GM19025 (cell line): ENCODE data around the gene PRSS1.
"Not testable (repeated sequence)": the region's sequence is repeated elsewhere in the genome, so short reads cannot be mapped to it uniquely, and the experiment has no call there.

Source experiments
- ATAC-seq: cut with Tn5 transposase; IDR thresholded peaks from one replicate; pipeline ENCODE4 v1.9.1; 2021; ENCODE audit warnings: mild to moderate bottlenecking, low read depth, moderate library complexity; ENCODE audit not compliant: unreplicated experiment

The PRSS1 gene

DNA sequence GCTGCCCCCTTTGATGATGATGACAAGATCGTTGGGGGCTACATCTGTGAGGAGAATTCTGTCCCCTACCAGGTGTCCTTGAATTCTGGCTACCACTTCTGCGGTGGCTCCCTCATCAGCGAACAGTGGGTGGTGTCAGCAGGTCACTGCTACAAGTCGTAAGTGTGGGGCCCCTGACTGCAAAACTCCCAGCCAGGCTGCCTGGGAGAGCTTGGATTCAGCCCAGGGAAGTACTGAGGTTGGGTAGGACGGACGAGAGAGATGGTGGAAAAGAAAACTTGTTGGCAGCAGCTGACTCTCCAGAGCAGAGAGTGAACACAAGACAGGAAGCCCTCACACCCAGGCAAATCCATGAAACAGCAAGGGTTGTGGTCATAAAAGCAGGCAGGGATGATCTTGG lies 22.8 kb downstream of the PRSS1 start:
- ATAC-seq: no peak

GRCh38 chr7:142772673-142773072 lies 23.4 kb downstream of the PRSS1 start:
- no peak for ATAC-seq

DNA sequence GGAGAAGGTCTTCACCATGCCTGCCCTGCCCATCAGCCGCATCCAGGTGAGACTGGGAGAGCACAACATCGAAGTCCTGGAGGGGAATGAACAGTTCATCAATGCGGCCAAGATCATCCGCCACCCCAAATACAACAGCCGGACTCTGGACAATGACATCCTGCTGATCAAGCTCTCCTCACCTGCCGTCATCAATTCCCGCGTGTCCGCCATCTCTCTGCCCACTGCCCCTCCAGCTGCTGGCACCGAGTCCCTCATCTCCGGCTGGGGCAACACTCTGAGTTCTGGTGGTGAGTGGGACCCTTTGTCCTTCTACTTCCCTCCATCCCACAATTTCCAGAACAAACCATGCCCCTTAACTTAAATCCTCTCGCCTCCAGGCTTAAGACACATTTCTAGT lies 24.0 kb downstream of the PRSS1 start:
- ATAC-seq: no peak

DNA sequence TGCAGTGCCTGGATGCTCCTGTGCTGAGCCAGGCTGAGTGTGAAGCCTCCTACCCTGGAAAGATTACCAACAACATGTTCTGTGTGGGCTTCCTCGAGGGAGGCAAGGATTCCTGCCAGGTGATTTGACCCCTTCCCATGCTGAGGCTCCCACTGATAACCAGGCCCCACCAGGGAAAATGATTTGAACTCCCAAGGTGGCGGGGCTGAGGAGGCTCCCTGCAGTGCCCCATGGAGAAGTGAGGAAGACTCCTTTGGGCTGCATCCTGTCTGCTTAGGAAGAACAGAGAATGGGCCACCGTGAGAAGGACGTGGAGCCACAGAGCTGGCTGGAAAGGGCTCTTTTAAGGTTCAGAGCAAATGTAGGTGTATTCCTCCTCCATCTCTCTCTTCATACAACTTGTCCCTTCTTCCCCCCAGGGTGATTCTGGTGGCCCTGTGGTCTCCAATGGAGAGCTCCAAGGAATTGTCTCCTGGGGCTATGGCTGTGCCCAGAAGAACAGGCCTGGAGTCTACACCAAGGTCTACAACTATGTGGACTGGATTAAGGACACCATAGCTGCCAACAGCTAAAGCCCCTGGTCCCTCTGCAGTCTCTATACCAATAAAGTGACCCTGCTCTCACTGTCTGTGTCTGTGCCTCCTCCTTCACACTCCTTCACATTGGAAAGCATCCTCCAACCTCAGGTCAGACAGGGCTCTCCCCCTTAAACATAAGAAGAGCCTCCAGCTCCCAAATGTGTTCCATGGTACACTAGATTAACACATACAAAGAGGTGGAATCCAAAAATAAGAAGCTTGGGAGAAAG lies 24.9 kb downstream of the PRSS1 start:
- ATAC-seq: no peak

DNA sequence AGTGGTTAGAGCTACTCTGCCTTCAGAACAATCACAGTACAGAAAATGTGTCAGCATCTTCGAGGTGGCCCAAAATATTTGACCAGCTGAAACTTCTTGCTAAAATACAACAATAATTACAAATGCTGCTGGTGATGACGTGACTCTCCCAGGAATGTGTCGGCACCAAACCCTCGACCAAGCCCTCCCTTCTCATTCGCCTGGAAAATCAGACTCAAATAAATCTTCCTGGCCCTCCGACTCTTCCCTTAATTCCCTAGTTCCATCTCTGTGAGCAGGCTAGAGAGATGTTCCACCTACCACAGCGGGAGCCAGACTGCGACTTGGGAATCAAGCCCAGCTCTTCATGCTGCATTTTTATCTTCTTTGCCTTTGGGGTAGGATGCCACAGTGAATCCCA lies 25.6 kb downstream of the PRSS1 start:
- ATAC-seq: no peak

DNA sequence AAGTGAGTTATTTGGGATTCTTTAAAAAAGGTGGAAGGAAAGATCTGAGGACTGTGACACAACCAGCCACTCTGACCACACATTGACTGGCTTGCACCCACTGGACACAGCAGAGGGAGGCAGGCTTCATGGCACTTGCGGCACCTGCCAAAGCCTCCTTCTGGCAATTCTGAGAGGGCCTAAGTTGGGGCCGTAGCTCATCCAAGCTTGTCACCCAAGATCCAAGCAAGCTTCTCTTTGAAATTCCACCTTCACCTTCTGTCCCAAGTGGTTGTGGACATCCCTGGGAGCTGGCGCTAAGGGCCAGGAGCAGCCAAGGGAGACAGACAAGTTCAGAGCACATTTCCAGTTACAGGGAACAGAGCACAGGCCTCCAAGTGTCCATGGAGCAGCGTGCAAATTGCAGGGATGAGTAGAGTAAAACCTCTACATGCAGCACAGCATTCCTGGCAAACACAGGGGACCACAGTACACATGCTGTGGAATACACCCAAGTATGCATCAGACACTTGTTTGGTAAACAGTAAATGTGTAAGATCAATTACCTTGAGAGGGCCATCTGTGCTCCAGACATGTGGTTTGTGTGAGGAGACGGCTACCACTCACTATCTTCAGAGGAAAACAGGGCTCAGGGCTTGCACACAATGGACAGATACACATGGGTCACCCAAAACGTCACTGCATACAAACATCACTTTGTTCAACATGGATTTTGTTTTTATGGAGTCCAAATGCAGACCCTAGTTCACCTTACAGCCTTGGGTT lies 26.3 kb downstream of the PRSS1 start:
- not testable (repeated sequence) for ATAC-seq

DNA sequence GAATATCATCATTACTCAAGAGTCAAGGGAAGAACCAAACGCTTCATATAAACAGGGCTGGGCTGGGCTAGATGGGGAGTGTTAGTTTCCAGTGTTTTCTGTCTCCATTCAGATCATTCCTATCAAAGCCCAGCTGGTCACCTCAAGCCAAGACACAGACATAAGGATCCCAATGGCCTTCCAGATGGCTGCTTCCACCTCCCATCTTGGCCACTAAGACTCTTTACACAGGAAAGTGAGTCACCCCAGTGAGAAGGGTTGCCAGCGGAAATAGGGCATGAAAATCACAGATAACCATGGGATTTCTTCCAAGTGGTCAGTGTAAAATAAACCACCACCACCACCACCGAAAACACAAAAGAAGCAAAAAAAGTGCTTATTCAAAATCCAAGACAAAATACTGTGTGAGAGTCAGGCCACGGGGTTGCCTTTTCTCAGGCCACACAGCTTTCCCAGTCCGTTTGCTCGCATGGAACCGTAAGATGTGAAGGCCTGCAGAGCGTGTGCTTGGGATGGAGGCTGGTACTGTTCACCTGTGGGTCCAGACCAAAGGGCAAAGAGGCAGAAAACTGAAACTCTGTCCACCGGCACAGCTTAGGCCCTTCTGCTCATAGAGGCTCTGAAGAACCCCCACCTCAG lies 27.1 kb downstream of the PRSS1 start:
- no peak for ATAC-seq

GRCh38 chr7:142776845-142777225 lies 27.6 kb downstream of the PRSS1 start:
- not testable (repeated sequence) for ATAC-seq

- ATAC-seq: no peak
Observed at GRCh38 chr7:142777318-142777717, 28.0 kb downstream of the PRSS1 start.

- ATAC-seq: peak; percentile 95
Observed at GRCh38 chr7:142782922-142783900, 33.9 kb downstream of the PRSS1 start.

- no peak for ATAC-seq
Observed at GRCh38 chr7:142784096-142784495, 34.8 kb downstream of the PRSS1 start.

GRCh38 chr7:142784716-142785115 lies 35.4 kb downstream of the PRSS1 start:
- no peak for ATAC-seq

GRCh38 chr7:142785841-142786250 lies 36.6 kb downstream of the PRSS1 start:
- no peak for ATAC-seq

DNA sequence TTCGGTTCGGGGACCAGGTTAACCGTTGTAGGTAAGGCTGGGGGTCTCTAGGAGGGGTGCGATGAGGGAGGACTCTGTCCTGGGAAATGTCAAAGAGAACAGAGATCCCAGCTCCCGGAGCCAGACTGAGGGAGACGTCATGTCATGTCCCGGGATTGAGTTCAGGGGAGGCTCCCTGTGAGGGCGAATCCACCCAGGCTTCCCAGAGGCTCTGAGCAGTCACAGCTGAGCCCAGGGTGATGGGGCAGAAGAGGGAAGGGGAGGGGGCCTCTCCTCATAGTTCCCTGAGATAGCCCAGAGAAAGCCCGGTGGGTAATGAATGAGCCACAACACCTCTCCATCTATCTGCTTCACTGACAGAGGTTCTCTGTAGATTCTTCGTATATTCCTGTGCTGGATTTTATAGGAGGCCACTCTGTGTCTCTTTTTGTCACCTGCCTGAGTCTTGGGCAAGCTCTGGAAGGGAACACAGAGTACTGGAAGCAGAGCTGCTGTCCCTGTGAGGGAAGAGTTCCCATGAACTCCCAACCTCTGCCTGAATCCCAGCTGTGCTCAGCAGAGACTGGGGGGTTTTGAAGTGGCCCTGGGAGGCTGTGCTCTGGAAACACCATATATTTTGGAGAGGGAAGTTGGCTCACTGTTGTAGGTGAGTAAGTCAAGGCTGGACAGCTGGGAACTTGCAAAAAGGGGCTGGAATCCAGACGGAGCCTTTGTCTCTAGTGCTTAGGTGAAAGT lies 37.9 kb downstream of the PRSS1 start:
- ATAC-seq: no peak

DNA sequence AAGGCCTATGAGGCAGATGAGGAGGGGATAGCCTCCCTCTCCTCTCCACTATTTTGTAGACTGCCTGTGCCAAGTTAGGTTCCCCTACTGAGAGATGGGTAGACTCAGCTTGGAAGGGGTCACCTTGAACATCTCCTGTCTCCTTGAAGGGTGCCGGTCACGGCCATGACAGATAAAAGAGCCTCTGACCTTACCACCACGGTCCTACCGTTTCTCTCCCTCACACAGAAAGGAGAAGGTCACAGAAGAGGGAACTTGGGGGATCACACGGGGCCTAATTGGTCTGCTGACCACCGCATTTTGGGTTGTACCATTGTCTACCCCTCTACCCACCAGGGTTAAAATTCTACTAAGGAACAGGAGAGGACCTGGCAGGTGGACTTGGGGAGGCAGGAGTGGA lies 38.5 kb downstream of the PRSS1 start:
- no peak for ATAC-seq

- ATAC-seq: no peak
Observed at GRCh38 chr7:142788303-142789289, 39.3 kb downstream of the PRSS1 start.

- no peak for ATAC-seq
Observed at GRCh38 chr7:142789441-142789840, 40.2 kb downstream of the PRSS1 start.

DNA sequence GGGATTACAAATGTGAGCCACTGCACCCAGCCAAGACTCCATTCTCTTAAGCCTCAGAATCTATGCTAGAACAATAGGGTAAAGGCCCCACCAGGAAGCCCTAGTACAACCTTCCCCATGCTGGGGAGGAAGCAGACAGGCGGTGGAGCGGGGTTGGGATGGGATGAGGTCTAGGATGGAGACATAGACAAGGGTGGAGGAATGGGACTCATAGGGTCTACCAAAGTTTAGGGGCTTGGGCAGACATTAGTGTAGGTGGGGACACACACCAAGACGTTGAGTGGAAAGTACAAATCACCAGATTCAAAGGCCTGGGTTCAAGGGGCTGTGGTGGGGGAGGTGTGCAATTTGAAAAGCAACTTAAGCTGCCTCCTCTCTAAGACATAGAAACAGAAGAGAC lies 40.8 kb downstream of the PRSS1 start:
- no peak for ATAC-seq
